ENCODE data around the gene RNF121.

Gene RNF121

GRCh38 chr11:72012091-72012630, 83.3 kb downstream of the RNF121 start:
- Histone ChIP-seq H3K9ac (ENCODE audit: low read depth, low read length) (no peak overlapping the region), H3K79me2 (ENCODE audit: insufficient read depth, low read length) (no peaks in the 10 kb centered on the region), H3K4me1 (ENCODE audit: insufficient read depth, low read length) (no peaks in the 10 kb centered on the region), H3K27ac (ENCODE audit: low read length) (no peak overlapping the region), H2AFZ (ENCODE audit: low read depth, low read length) (no peak overlapping the region), H3K9me3 (ENCODE audit: insufficient read depth, low read length, severe bottlenecking) (no peaks in the 10 kb centered on the region), H3K4me2 (ENCODE audit: insufficient read depth, low read length) (no peak overlapping the region), H3K4me3 (ENCODE audit: low read depth in 1 of 2, low read length in 2 of 2) (no peak overlapping the region), H4K20me1 (ENCODE audit: insufficient read depth, low read length) (peaks cover 56% of the 10 kb centered on the region), H3K36me3 (ENCODE audit: insufficient read depth, low read length) (peaks cover 99% of the 10 kb centered on the region), H3K27me3 (ENCODE audit: insufficient read depth, low read length, poor library complexity) (no peaks in the 10 kb centered on the region)
- DNase-seq (no peak), ATAC-seq (ENCODE audit: insufficient read depth, low read depth) (no peak)
- no peak for TF ChIP-seq EZH2 (IDR thresholded peaks at IDR 0.05; ENCODE audit: borderline replicate concordance, low read depth, low read length, severe bottlenecking)
- TF ChIP-seq, protein P1, sequence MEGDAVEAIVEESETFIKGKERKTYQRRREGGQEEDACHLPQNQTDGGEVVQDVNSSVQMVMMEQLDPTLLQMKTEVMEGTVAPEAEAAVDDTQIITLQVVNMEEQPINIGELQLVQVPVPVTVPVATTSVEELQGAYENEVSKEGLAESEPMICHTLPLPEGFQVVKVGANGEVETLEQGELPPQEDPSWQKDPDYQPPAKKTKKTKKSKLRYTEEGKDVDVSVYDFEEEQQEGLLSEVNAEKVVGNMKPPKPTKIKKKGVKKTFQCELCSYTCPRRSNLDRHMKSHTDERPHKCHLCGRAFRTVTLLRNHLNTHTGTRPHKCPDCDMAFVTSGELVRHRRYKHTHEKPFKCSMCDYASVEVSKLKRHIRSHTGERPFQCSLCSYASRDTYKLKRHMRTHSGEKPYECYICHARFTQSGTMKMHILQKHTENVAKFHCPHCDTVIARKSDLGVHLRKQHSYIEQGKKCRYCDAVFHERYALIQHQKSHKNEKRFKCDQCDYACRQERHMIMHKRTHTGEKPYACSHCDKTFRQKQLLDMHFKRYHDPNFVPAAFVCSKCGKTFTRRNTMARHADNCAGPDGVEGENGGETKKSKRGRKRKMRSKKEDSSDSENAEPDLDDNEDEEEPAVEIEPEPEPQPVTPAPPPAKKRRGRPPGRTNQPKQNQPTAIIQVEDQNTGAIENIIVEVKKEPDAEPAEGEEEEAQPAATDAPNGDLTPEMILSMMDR (IDR thresholded peaks at IDR 0.05; ENCODE audit: borderline replicate concordance, extremely low read depth, low read length, poor library complexity, severe bottlenecking) = no peak

DNA sequence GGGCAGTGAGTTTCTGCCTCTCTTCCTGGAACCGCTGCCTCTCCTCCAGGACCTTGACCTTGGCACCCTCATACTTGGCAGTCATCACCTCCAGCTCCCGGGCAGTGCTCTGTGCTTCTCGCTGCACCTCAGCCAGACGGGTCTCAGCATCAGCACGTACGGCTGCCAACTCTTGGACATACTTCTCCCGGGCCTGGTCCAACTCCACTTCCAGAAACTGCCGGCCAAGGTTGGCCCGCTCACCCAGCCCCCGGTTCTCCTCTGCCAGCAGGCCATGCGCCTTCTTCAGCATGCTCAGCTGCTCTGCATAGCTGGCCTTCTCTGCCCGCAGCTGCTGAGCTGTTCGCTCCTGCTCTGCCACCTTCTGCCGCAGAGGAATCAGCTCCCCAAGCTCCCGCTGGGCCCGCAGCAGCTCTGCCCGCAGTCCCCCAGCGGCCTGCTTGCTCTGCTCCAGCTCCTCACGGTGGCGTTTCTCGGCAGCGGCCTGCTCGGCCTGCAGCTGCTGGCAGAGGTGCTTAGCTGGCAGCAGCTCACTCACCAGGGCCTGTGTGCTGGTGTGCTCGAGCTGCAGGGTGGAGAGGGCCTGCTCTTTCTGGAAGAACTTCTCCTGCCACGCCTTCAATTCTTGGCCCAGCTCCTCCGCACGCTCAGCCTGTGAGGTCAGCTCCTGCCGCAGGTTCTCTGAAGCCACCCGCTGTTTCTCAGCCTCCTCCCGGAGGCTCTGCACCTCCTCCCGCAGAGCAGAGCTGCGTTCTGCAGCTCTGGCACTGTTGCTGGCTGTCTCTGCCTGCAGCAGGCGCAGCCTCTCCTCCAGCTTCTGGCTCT, 84.3 kb downstream of the RNF121 start:
- Histone ChIP-seq H3K9me3 (ENCODE audit: insufficient read depth, low read length, severe bottlenecking) (no peaks in the 10 kb centered on the region), H2AFZ (ENCODE audit: low read depth, low read length) (no peak overlapping the region), H3K4me2 (ENCODE audit: insufficient read depth, low read length) (no peak overlapping the region), H3K4me3 (ENCODE audit: low read depth in 1 of 2, low read length in 2 of 2) (no peak overlapping the region), H3K79me2 (ENCODE audit: insufficient read depth, low read length) (no peaks in the 10 kb centered on the region), H3K4me1 (ENCODE audit: insufficient read depth, low read length) (no peaks in the 10 kb centered on the region), H3K9ac (ENCODE audit: low read depth, low read length) (no peak overlapping the region), H4K20me1 (ENCODE audit: insufficient read depth, low read length) (peaks cover 54% of the 10 kb centered on the region), H3K27me3 (ENCODE audit: insufficient read depth, low read length, poor library complexity) (no peaks in the 10 kb centered on the region), H3K36me3 (ENCODE audit: insufficient read depth, low read length) (peaks cover 99% of the 10 kb centered on the region), H3K27ac (ENCODE audit: low read length) (no peak overlapping the region)
- no peak for ATAC-seq (ENCODE audit: insufficient read depth, low read depth)
- TF ChIP-seq, protein P1 (IDR thresholded peaks at IDR 0.05; ENCODE audit: borderline replicate concordance, extremely low read depth, low read length, poor library complexity, severe bottlenecking) = no peak
- TF ChIP-seq EZH2 (IDR thresholded peaks at IDR 0.05; ENCODE audit: borderline replicate concordance, low read depth, low read length, severe bottlenecking) = no peak
- no peak for DNase-seq

DNA sequence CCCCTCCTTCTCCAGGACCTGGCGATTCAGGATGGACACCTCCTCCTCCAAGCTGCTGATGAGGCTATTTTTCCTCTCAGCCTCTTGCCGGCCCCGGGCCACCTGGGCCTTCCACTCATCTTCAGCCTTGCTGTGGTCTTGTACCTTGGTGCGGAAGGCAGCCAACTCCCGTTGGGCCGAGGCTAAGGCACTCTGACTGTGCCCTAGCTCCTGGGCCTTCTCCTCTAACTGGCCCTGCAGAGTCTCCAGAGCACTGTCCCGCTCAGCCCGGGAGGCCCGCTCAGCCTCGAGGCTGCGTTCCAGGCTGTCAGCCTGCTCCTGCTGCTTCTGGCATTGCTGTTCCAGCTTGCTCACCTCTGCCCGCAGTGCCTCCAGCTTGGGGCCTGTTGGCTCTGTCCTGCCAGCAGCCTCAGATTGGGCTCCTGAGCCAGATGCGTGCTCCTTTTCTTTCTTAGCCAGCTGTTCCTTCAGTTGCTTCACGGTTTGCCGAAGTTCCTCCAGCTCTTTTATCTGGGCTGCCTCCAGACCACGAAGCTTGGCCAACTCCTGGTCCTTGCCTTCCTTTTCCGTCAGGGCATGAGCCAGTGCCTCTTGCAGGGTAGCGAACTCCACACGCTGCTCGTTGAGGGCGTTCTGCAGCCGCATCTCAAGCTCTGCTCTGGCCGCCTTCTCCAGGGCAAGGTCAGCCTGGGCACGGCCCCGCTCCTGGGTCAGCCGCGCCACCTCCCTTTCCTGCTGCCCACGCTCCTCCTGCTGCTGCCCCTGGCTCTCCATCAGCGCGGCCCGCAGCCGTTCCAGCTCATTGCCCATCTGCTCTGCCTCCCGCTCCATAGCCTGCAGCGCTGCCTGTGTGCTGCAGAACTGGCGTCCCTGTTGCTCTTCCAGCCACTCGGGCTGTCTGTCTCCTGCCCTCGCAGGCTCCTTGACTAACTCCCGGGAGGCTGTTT, 85.2 kb downstream of the RNF121 start:
- Histone ChIP-seq H3K27ac (ENCODE audit: low read length) (no peak overlapping the region), H3K79me2 (ENCODE audit: insufficient read depth, low read length) (no peaks in the 10 kb centered on the region), H4K20me1 (ENCODE audit: insufficient read depth, low read length) (peaks cover 50% of the 10 kb centered on the region), H3K9ac (ENCODE audit: low read depth, low read length) (no peak overlapping the region), H3K9me3 (ENCODE audit: insufficient read depth, low read length, severe bottlenecking) (no peaks in the 10 kb centered on the region), H2AFZ (ENCODE audit: low read depth, low read length) (no peak overlapping the region), H3K4me3 (ENCODE audit: low read depth in 1 of 2, low read length in 2 of 2) (no peak overlapping the region), H3K36me3 (ENCODE audit: insufficient read depth, low read length) (peaks cover 100% of the 10 kb centered on the region), H3K27me3 (ENCODE audit: insufficient read depth, low read length, poor library complexity) (no peaks in the 10 kb centered on the region), H3K4me2 (ENCODE audit: insufficient read depth, low read length) (no peak overlapping the region), H3K4me1 (ENCODE audit: insufficient read depth, low read length) (no peaks in the 10 kb centered on the region)
- DNase-seq = no peak
- no peak for TF ChIP-seq EZH2 (IDR thresholded peaks at IDR 0.05; ENCODE audit: borderline replicate concordance, low read depth, low read length, severe bottlenecking)
- TF ChIP-seq, protein P1 (IDR thresholded peaks at IDR 0.05; ENCODE audit: borderline replicate concordance, extremely low read depth, low read length, poor library complexity, severe bottlenecking) = no peak
- no peak for ATAC-seq (ENCODE audit: insufficient read depth, low read depth)

Data from DND-41 (cell line).